ENCODE data around the gene OR52M1. TPM values are rescaled to one million over a fixed set of nuclear protein-coding genes. Genes with fewer than 3 reads are reported as not detected.

The OR52M1 gene
- total RNA-seq, 1 experiment from 2014 or later = not detected

- no TSS peak for BruUV-seq (replicated peaks)
- no peak overlapping the region for H3K4me3 ChIP-seq (ENCODE audit: low read length)
- ATAC-seq (peak; percentile 83), DNase-seq (peak; percentile 63)
- H3F3A ChIP-seq (ENCODE audit: low read length, unreplicated experiment) = no peaks in the 10 kb centered on the region
- H3K79me2 ChIP-seq (ENCODE audit: low read length) = no peaks in the 10 kb centered on the region
- intact Hi-C loops (cut with micrococcal nuclease) = loop anchor here (1.0 kb wide), 2 partner anchors 352 to 357 kb away; no protein-coding TSS in a partner anchor
- H3K4me2 ChIP-seq (ENCODE audit: low read length) = no peak overlapping the region
- no peaks in the 10 kb centered on the region for H3K9me3 ChIP-seq (ENCODE audit: low read length)
- H3K36me3 ChIP-seq (ENCODE audit: low read depth, low read length) = no peaks in the 10 kb centered on the region
- no peak for TF ChIP-seq EZH2 (IDR thresholded peaks at IDR 0.05; ENCODE audit: low read length, unreplicated experiment)
- peak; percentile 84 for TF ChIP-seq CTCF (conservative IDR thresholded peaks at IDR 0.05; ENCODE audit: low read depth, low read length)
- H3K9ac ChIP-seq (ENCODE audit: low read length) = no peak overlapping the region
- no peak overlapping the region for H3K27ac ChIP-seq (ENCODE audit: low read length)
- CTCF ChIA-PET = interaction anchor here (1.0 to 1.2 kb wide), 2 partner anchors 352 to 355 kb away, joined by 3 to 18 read pairs; no protein-coding TSS in a partner anchor
- H3K4me1 ChIP-seq (ENCODE audit: insufficient read depth, low read length) = peaks cover 6% of the 10 kb centered on the region; the same call in 1 of the 2 replicates
- no peaks in the 10 kb centered on the region for H4K20me1 ChIP-seq (ENCODE audit: low read length)
- H2AFZ ChIP-seq (ENCODE audit: low read length) = no peak overlapping the region
- H3K9me2 ChIP-seq (replicated peaks; ENCODE audit: low read length) = no peaks in the 10 kb centered on the region
- POLR2A ChIA-PET (ENCODE audit: unreplicated experiment) = no interaction called here
- H3K27me3 ChIP-seq (ENCODE audit: low read length) = no peaks in the 10 kb centered on the region
Observed at GRCh38 chr11:4539603-4540219, 5.3 kb upstream of the OR52M1 start.

- TF ChIP-seq EZH2 (IDR thresholded peaks at IDR 0.05; ENCODE audit: low read length, unreplicated experiment) = no peak
- TF ChIP-seq EZH2phosphoT487 (IDR thresholded peaks at IDR 0.05; ENCODE audit: borderline replicate concordance, low read length) = no peak
- no peak for TF ChIP-seq CTCF (conservative IDR thresholded peaks at IDR 0.05; ENCODE audit: low read depth, low read length)
- POLR2A ChIA-PET (ENCODE audit: unreplicated experiment) = no interaction called here
- H3K27ac ChIP-seq (ENCODE audit: low read length) = no peak overlapping the region
- H2AFZ ChIP-seq (ENCODE audit: low read length) = no peak overlapping the region
- DNase-seq (no peak), ATAC-seq (no peak)
- H3K9me3 ChIP-seq (ENCODE audit: low read length) = no peaks in the 10 kb centered on the region
- H3K4me2 ChIP-seq (ENCODE audit: low read length) = no peak overlapping the region
- H3K79me2 ChIP-seq (ENCODE audit: low read length) = no peaks in the 10 kb centered on the region
- 0 out of 2 replicates have a peak, but pooled peaks cover 4% of the 10 kb centered on the region for H3K27me3 ChIP-seq (ENCODE audit: low read length)
- H3K9me2 ChIP-seq (replicated peaks; ENCODE audit: low read length) = no peaks in the 10 kb centered on the region
- peaks cover 6% of the 10 kb centered on the region; the same call in 1 of the 2 replicates for H3K4me1 ChIP-seq (ENCODE audit: insufficient read depth, low read length)
- no peak overlapping the region for H3K9ac ChIP-seq (ENCODE audit: low read length)
- H4K20me1 ChIP-seq (ENCODE audit: low read length) = no peaks in the 10 kb centered on the region
- no TSS peak for BruUV-seq (replicated peaks)
- no peaks in the 10 kb centered on the region for H3F3A ChIP-seq (ENCODE audit: low read length, unreplicated experiment)
- no peaks in the 10 kb centered on the region for H3K36me3 ChIP-seq (ENCODE audit: low read depth, low read length)
- CTCF ChIA-PET = no interaction called here
- no peak overlapping the region for H3K4me3 ChIP-seq (ENCODE audit: low read length)
- intact Hi-C loops (cut with micrococcal nuclease) = no loop called here
Observed at GRCh38 chr11:4541071-4541470, 3.9 kb upstream of the OR52M1 start.

GRCh38 chr11:4543561-4543960 lies 1.4 kb upstream of the OR52M1 start:
- H3K79me2 ChIP-seq (ENCODE audit: low read length) = no peaks in the 10 kb centered on the region
- H2AFZ ChIP-seq (ENCODE audit: low read length) = no peak overlapping the region
- CTCF ChIA-PET = no interaction called here
- no peaks in the 10 kb centered on the region for H3K36me3 ChIP-seq (ENCODE audit: low read depth, low read length)
- no peak overlapping the region for H3K4me2 ChIP-seq (ENCODE audit: low read length)
- no peak overlapping the region for H3K4me3 ChIP-seq (ENCODE audit: low read length)
- H3F3A ChIP-seq (ENCODE audit: low read length, unreplicated experiment) = no peaks in the 10 kb centered on the region
- 0 out of 2 replicates have a peak, but pooled peaks cover 5% of the 10 kb centered on the region for H3K27me3 ChIP-seq (ENCODE audit: low read length)
- intact Hi-C loops (cut with micrococcal nuclease) = no loop called here
- no peaks in the 10 kb centered on the region for H4K20me1 ChIP-seq (ENCODE audit: low read length)
- peaks cover 6% of the 10 kb centered on the region; the same call in 1 of the 2 replicates for H3K4me1 ChIP-seq (ENCODE audit: insufficient read depth, low read length)
- ATAC-seq (peak; percentile 77), DNase-seq (peak; percentile 67)
- TF ChIP-seq EZH2phosphoT487 (IDR thresholded peaks at IDR 0.05; ENCODE audit: borderline replicate concordance, low read length) (no peak), CTCF (conservative IDR thresholded peaks at IDR 0.05; ENCODE audit: low read depth, low read length) (no peak), EZH2 (IDR thresholded peaks at IDR 0.05; ENCODE audit: low read length, unreplicated experiment) (no peak)
- H3K9me2 ChIP-seq (replicated peaks; ENCODE audit: low read length) = no peaks in the 10 kb centered on the region
- no peaks in the 10 kb centered on the region for H3K9me3 ChIP-seq (ENCODE audit: low read length)
- POLR2A ChIA-PET (ENCODE audit: unreplicated experiment) = no interaction called here
- BruUV-seq (replicated peaks) = no TSS peak
- no peak overlapping the region for H3K9ac ChIP-seq (ENCODE audit: low read length)
- H3K27ac ChIP-seq (ENCODE audit: low read length) = peak overlapping the region; percentile 21; the same call in 1 of the 2 replicates

Data from PC-3 (cell line).